Left hindlimb (tissue), 1 donor: ENCODE results near the gene KBTBD6.
"Not testable (repeated sequence)": the region's sequence is repeated elsewhere in the genome, so short reads cannot be mapped to it uniquely, and the experiment has no call there.

ENCODE experiments used
- DNase-seq: peaks from one replicate; pipeline ENCODE4 v3.0.0-alpha.2; 2018

The KBTBD6 gene

DNA sequence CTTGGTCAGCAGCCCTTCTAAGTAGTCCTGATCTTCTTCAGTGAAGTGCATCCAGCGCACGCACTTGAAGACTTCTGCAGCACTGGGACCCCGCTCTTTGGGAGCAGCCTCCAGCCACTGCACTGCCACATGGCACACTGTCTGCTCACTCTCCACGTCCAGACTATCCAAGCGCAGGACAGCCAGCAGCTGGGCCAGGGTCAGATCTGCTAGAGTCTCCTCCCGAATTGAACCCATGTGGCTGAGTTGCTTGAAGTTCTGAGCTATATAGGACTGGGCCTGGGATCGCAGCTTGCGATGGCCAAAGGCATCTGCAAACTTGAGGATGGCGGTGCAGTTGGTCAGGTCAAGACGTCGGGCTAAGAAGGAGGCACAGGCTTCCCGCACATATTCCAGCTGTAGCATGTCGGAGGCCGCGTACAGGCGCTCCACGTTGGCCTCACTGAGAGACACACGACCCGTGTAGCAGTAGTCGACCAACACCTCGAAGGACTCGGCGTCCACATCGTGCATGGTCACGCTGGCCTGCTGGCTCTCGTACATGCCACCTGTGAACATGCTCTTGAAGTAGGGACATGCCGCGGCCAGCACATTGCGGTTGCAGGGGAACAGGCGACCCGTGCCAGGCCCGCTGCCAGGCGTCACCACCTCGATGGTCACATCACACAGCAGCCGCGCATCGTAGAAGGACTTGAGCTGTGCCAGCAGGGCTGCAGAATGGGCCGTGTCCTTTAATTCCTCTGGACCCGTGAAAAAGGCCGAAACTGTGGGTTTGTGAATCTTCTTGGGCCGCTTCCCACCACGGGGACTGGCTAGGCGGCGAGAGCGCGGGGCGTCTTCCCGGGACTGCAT is 716 bp downstream of the KBTBD6 start:
- DNase-seq = not testable (repeated sequence)

DNA sequence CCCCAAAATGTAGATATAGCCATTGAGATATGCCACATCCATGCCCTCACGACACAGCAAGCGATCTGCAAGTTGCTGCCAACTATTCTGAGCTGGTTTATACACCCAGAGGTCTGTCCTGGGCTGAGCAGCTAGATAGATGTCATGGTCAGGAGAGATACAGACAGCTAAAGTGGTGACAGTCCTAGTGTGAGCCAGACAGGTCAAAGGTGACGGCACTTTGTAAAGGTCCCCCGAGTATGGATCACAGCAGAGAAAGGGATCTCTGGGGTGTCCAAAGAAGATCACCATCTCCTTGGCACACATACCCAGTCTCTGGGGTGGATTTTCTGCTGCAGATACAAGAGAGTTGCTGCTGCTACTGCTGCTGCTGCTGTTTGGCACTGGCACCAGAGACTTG is 1.4 kb downstream of the KBTBD6 start:
- DNase-seq = not testable (repeated sequence)

DNA sequence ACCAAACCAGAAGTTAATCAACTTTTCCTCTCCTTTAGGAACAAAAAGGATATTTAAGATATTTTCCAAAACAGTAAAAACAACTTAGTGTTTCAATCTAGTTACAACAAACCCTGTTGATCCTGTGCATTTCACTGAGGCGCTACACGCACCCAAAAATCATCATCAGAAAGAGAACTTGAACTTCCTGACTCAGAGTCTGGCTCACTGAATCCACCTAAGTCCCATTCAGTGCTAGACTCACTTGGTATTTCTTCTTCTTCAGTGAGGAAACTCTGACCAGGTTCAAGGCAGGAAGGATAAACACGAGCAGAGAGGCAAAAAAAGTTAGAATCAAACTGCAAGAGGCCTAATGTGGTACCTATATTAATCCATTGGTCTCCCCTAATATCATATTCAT is 2.2 kb downstream of the KBTBD6 start:
- DNase-seq = no peak

DNA sequence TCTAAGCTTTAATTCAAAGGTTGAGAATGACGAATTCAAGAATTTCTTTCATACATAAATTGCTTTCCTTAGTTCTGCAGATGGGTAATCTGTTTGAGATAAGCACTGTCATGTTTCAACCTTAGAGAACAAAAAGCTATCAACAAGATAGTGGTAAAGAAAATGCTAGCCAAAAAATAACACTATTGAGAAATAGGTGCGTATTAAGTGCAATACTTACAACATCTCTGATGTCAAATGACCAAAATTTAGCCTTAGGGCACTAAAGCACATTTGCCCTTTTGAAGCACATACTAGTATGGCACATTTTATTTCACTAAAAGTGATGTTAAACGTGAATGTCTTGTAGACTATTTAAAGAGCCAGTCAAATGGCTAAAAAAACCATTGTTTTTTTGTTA is 4.9 kb downstream of the KBTBD6 start:
- no peak for DNase-seq

DNA sequence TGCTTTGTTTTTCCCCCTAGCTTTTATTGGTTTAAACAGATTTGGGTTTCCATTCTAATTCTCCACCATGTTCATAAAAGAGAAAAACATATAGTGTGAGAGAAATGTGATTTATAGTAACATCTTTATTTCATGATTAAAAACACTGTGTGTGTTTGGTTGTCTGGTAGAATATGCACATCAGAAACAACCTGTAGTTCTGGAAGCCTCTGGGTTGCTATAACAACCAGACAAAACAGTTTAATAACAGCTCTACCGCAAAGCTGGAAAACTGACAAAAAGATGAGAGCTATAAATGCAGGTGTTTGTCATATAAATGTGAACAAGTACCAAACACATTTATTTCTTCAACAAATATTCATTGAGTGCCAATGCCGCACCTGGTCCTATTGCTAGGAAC is 9.8 kb downstream of the KBTBD6 start:
- no peak for DNase-seq

DNA sequence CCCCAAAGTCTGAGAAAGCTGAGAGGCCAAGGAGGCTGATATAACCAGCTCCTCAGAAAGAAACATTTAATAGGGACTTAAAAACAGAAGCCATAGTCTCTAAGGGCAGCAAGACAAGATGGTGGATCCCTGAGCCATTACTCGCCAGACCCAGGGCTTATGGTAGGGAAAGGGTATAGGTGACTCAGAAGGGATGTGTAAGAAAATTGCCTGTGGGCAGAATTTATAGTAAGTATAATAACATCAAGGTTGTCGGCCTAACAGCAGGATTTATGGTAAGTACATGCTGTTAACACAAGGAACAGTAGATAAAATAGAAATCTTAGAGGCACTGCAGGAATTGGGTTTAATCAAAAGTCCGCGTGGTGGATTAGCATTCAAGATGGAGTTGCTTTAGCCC is 14.7 kb downstream of the KBTBD6 start:
- DNase-seq = no peak

DNA sequence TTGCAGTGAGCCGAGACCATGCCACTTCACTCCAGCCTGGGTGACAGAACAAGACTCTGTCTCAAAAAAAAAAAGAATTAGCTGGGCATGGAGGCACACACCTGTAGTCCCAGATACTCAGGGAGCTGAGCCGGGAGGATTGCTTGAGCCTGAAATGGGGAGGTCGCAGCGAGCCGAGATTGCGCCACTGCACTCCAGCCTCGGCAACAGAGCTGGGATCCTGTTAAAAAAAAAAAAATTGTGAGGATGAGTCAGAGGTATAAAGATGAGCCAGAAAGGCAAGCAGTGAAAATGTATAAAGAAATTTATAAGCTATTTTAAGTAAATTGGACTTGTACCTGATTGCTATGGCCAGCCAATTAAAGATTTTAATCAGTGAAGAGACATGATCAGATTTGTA is 21.1 kb downstream of the KBTBD6 start:
- no peak for DNase-seq

DNA sequence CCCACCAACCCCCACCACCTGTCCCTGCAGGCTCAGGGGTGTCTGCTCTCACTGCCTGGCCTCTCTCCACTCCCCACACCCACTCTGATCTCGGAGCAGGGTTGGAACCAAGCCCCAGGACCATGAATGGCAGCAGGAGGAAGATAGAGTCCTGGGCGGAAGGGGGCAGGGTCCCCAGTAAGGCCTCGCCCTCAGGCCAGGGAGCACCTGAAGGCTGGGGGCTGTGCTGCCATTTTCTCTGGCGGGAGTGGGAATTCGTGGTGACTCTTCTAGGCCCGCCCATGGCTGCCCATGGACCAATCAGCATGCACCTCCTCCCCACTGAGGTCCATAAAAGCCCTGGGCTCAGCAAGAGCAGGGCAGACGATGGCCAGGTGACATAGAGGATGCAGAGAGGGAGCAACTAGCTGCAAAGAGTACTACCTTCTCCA is 25.0 kb downstream of the KBTBD6 start:
- no peak for DNase-seq

DNA sequence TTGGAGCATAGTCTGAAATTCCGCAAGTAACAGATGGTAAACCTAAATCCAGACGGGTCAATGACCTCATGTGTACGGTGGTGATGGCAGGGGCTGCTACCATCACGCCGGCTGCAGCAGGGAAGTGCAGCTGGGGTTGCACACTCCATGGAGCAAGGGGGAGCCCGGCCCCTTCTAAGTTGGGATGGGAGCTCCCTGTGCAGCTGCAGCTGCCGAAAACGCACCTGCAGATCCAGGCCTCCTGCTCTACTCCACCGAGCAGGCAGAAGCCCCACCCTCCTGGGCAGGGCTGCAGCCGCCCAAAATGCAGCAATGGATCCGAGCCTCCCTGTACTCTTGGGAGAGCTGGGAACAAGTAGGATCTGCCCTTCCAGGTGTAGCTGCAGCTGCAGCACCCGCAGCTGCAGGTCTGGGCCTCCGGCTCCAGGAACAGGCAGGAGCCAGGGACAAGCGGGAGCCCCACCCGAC is 25.5 kb downstream of the KBTBD6 start:
- DNase-seq = no peak

DNA sequence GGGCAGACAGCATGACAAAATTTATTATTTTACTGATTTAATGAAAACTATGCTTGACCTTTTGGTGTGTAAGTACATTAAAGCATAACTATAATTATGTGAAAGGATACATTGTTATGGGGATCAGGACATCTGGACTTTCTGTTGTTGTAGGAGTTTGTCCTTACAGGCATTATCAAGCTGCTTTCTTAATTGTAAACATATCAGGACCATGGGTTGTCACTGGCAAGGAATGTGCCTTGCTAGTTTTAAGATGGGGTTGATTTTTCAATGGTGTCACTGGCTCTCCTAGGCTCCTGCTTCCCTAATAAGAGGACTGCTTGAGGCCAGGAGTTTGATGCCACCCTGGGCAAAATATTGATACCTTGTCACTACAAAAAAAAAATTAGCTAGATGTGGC is 32.6 kb downstream of the KBTBD6 start:
- DNase-seq = no peak

DNA sequence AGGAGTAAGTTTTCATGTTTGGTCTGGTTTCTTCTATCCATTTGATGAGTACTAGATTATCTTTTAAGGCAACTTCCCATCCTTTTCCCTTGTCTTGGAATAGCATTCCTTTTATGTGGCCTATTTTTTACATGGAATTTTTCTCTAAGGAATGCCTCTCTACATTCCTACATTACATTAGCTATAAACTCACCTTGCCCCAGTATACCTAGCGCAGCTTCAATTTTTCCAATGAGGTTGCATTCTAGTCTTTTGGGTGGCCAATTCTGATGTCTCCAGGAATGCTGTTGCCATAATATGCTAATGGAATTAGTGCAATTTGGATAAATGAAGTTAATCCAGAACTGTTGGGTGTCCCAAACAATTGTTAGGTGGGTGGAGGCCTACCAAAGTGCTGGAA is 33.8 kb downstream of the KBTBD6 start:
- no peak for DNase-seq

DNA sequence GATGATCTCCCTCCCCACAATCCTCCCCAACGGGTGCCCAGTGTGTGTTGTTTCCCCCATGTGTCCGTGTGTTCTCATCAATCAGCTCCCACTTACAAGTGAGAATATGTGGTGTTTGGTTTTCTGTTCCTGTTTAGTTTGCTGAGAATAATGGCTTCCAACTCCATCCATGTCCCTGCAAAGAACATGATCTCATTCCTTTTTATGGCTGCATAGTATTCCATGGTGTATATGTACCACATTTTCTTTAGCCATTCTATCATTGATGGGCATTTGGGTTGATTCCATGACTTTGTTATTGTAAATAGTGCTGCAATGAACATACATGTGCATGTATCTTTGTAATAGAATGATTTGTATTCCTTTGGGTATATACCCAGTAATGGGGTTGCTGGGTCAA is 36.9 kb downstream of the KBTBD6 start:
- not testable (repeated sequence) for DNase-seq

DNA sequence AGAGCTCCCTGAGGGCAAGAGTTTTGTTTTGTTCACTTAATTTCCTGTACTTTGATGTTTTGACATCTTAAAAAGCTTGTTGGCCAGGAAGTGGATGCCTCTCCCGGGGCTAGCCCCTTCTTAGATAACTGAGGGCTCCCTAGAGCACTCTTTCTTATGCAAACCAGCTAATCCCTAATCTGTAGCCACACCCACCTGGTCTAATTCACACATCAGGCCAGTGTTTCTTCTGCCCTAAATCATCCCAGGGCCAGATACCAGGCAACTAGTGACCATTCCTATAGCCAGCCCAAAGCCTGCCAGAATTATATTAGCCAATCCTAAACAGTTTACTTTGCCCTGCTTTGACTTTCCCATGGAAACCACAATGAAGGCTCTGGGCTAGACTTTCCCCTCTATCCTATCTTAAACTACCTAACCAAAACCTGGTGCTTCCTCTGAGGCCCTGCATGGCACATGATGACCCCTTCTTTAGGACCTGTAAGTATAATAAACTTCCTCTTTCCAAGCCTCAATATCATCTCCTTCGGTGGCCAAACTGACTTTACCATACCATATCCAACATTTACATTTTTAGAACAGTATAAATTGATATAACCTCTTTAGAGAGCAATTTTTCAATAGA is 46.5 kb downstream of the KBTBD6 start:
- DNase-seq = no peak

DNA sequence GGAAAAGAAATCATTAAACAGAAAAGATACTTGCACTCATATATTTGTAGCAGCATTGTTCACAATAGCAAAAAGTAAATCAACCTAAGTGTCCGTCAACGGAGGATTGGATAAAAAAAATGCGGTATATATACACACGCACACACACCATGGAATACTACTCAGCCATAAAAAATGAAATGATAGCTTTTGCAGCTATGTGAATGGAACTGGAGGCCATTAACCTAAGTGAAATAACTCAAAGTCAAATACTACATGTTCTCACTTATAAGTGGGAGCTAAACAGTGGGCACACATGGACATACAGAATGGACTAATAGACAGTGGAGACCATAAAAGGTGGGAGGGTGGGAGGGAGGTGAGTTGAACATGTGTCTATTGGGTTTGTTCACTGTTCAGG is 52.9 kb downstream of the KBTBD6 start:
- no peak for DNase-seq
